HFF-Myc (cell line): Measurements from ENCODE around the gene C3orf22.

Experiments
- DNase-seq: peaks from one replicate; pipeline ENCODE4 v3.0.0-alpha.2; 2011; ENCODE audit warnings: low read depth; ENCODE audit errors: extremely low read depth
- H3K4me3 ChIP-seq: replicated peaks from 2 replicates; pipeline ENCODE4 v1.5.1; 2011; ENCODE audit warnings: low read depth, mild to moderate bottlenecking, control low read depth, low read length
- CTCF ChIP-seq: IDR thresholded peaks from 2 replicates; pipeline ENCODE4 v1.5.1; 2012; ENCODE audit warnings: mild to moderate bottlenecking, low read depth, low read length, control low read depth; ENCODE audit errors: missing control alignments

C3orf22 gene

GRCh38 chr3:126512916-126513650 lies 45.6 kb downstream of the C3orf22 start:
- no peak for DNase-seq
- no peak overlapping the region for H3K4me3 ChIP-seq
- no peak for TF ChIP-seq CTCF

GRCh38 chr3:126512026-126512425 lies 46.7 kb downstream of the C3orf22 start:
- TF ChIP-seq CTCF, result no peak
- H3K4me3 ChIP-seq, result no peak overlapping the region
- no peak for DNase-seq

- no peak for TF ChIP-seq CTCF
- no peak overlapping the region for H3K4me3 ChIP-seq
Measured at GRCh38 chr3:126511291-126511690, 47.4 kb downstream of the C3orf22 start.

GRCh38 chr3:126510308-126510910 lies 48.3 kb downstream of the C3orf22 start:
- no peak for TF ChIP-seq CTCF

More at GRCh38 chr3:126511291-126511690, 47.4 kb downstream of the C3orf22 start:
- DNase-seq, result no peak

GRCh38 chr3:126509597-126510307 lies 49.0 kb downstream of the C3orf22 start:
- TF ChIP-seq CTCF, result no peak
- DNase-seq, result no peak

More at GRCh38 chr3:126510308-126510910, 48.3 kb downstream of the C3orf22 start:
- DNase-seq, result no peak
- H3K4me3 ChIP-seq, result no peak overlapping the region

GRCh38 chr3:126508564-126508964 lies 50.2 kb downstream of the C3orf22 start:
- TF ChIP-seq CTCF, result no peak
- no peak for DNase-seq
- no peak overlapping the region for H3K4me3 ChIP-seq

More at GRCh38 chr3:126509597-126510307, 49.0 kb downstream of the C3orf22 start:
- no peak overlapping the region for H3K4me3 ChIP-seq
